Measurements from ENCODE around the gene ABR.
"Not testable (repeated sequence)": the region's sequence is repeated elsewhere in the genome, so short reads cannot be mapped to it uniquely, and the experiment has no call there.

GRCh38 chr17:1199271-1199743 lies 19.5 kb upstream of the ABR start:
- not testable (repeated sequence) for TF ChIP-seq SUZ12 (IDR thresholded peaks at IDR 0.05; ENCODE audit: low read length); CTCF (IDR thresholded peaks at IDR 0.05; ENCODE audit: control extremely low read depth in 1 of 3, insufficient read depth in 1 of 3, low read depth in 1 of 3, low read length in 3 of 3); POLR2AphosphoS5 (IDR thresholded peaks at IDR 0.05; ENCODE audit: low read depth, low read length); POLR2A (IDR thresholded peaks at IDR 0.05; ENCODE audit: control extremely low read depth in 1 of 2, low read depth in 2 of 2, low read length in 2 of 2); YY1 (IDR thresholded peaks at IDR 0.05; ENCODE audit: low read depth, low read length); EP300 (IDR thresholded peaks at IDR 0.05; ENCODE audit: borderline replicate concordance in 1 of 2, low read depth in 2 of 2, low read length in 2 of 2); CEBPB (IDR thresholded peaks at IDR 0.05; ENCODE audit: low read depth, low read length); TAF1 (IDR thresholded peaks at IDR 0.05; ENCODE audit: low read depth, low read length); GTF2F1 (IDR thresholded peaks at IDR 0.05; ENCODE audit: borderline replicate concordance, low read depth, low read length); ATF2 (IDR thresholded peaks at IDR 0.05; ENCODE audit: low read length)
